Naive thymus-derived CD4-positive, alpha-beta T cell (primary cell): ENCODE results near the gene MPPE1. TPM values are rescaled to one million over a fixed set of nuclear protein-coding genes. Genes with fewer than 3 reads are reported as not detected.

Source experiments
- ATAC-seq: fragments of 150-1000 bp; cut with Tn5 transposase; 2 replicates; pipeline ENCODE4 v1.10.0; 2021; ENCODE audit warnings: mild to moderate bottlenecking, moderate library complexity
- CTCF ChIA-PET: fragments of 350-600 bp; sonication (Branson Sonifier 250); formaldehyde crosslinking; loops from one replicate; lab custom pipeline; 2021; ENCODE audit warnings: antibody characterized with exemption; lab: Charles Lee
- POLR2A ChIA-PET: fragments of 350-600 bp; sonication (Branson Sonifier 250); formaldehyde crosslinking; loops from one replicate; lab custom pipeline; 2021; ENCODE audit warnings: antibody characterized with exemption, inconsistent platforms; lab: Charles Lee
- DNase-seq, 9 donors: peaks; one replicate each; pipeline versions ENCODE4 v3.0.0 to v3.0.0-alpha.2; 2020 to 2022; ENCODE audit warnings: mixed read lengths in 1 of 9
- H3K27ac ChIP-seq: one replicate; pipeline ENCODE4 v1.7.0; 2013; ENCODE audit warnings: mild to moderate bottlenecking, low read depth, low read length, moderate library complexity
- H3K27me3 ChIP-seq, 2 donors: one replicate each; pipeline ENCODE4 v1.7.0; 2013; ENCODE audit warnings: low read length in 2 of 2, mild to moderate bottlenecking in 2 of 2, moderate library complexity in 2 of 2; ENCODE audit not compliant: control insufficient read depth in 2 of 2, insufficient read depth in 2 of 2
- H3K36me3 ChIP-seq, 3 experiments: 1 replicate in 2 of 3; 2 replicates in 1 of 3; pipeline ENCODE4 v1.7.0; 2013; ENCODE audit warnings: low read length in 3 of 3, mild to moderate bottlenecking in 3 of 3, moderate library complexity in 1 of 3; ENCODE audit not compliant: insufficient read depth in 3 of 3, control insufficient read depth in 2 of 3
- H3K4me1 ChIP-seq, 2 donors: one replicate each; pipeline ENCODE4 v1.7.0; 2013; ENCODE audit warnings: low read length in 2 of 2, mild to moderate bottlenecking in 2 of 2, moderate library complexity in 1 of 2; ENCODE audit not compliant: control insufficient read depth in 2 of 2, insufficient read depth in 2 of 2
- H3K4me3 ChIP-seq: 2 replicates; pipeline ENCODE4 v1.7.0; 2013; ENCODE audit warnings: mild to moderate bottlenecking, low read length
- H3K9me3 ChIP-seq, 3 experiments: 1 replicate in 2 of 3; 2 replicates in 1 of 3; pipeline ENCODE4 v1.7.0; 2013; ENCODE audit warnings: low read length in 3 of 3; ENCODE audit not compliant: control insufficient read depth in 2 of 3
- H3K27ac Mint-ChIP-seq, 9 donors: one replicate each; pipeline ENCODE4 v1.8.0; 2020 to 2022; ENCODE audit warnings: mixed read lengths in 9 of 9, mild to moderate bottlenecking in 8 of 9, moderate library complexity in 5 of 9, inconsistent platforms in 2 of 9
- H3K27me3 Mint-ChIP-seq, 5 donors: one replicate each; pipeline ENCODE4 v1.8.0; 2021 to 2022; ENCODE audit warnings: mixed read lengths in 5 of 5, mild to moderate bottlenecking in 1 of 5
- H3K36me3 Mint-ChIP-seq, 5 donors: one replicate each; pipeline ENCODE4 v1.8.0; 2020 to 2022; ENCODE audit warnings: mixed read lengths in 5 of 5, mild to moderate bottlenecking in 3 of 5, inconsistent platforms in 1 of 5
- H3K4me1 Mint-ChIP-seq, 7 donors: one replicate each; pipeline ENCODE4 v1.8.0; 2020 to 2022; ENCODE audit warnings: mixed read lengths in 7 of 7, mild to moderate bottlenecking in 3 of 7, inconsistent platforms in 1 of 7
- H3K4me3 Mint-ChIP-seq, 10 donors: one replicate each; pipeline ENCODE4 v1.8.0; 2020 to 2022; ENCODE audit warnings: mild to moderate bottlenecking in 10 of 10, mixed read lengths in 10 of 10, moderate library complexity in 6 of 10, inconsistent platforms in 2 of 10
- H3K9me3 Mint-ChIP-seq, 11 donors: one replicate each; pipeline ENCODE4 v1.8.0; 2020 to 2022; ENCODE audit warnings: mixed read lengths in 11 of 11, mild to moderate bottlenecking in 4 of 11, inconsistent platforms in 1 of 11, moderate library complexity in 1 of 11
- intact Hi-C, 2 donors: fragments of 100-400 bp; cut with micrococcal nuclease; formaldehyde crosslinking; loops; one replicate each; pipeline ENCODE4 v1.15.1; 2023
- polyA plus RNA-seq, 2 donors: library from polyadenylated mRNA; unstranded; fragments of 300-500 nt; fragmentation: Illumina TruSeq; gene quantifications; one replicate each; pipeline ENCODE4 v1.2.3, GENCODE V29; 2021
- total RNA-seq, 6 experiments: library from RNA in 5 of 6; stranded (reverse) in 5 of 6; gene quantifications; 1 replicate in 5 of 6; 2 replicates in 1 of 6; pipeline ENCODE4 v1.2.3 and lab custom pipeline; 2021 to 2026

Gene MPPE1
- total and polyA plus RNA-seq, 7 experiments from 2014 or later = 45.6 to 88.0 (median 70.3) TPM

- intact Hi-C loops = no loop called here
- Mint-ChIP-seq H3K4me3 (no peak overlapping the region), H3K27ac (no peak overlapping the region), H3K4me1 (peaks cover 4 to 17% (median 9%) of the 10 kb centered on the region in 7 donors), H3K9me3 (peaks cover 0 to 4% (median 0%) of the 10 kb centered on the region in 11 donors), H3K36me3 (no peaks in the 10 kb centered on the region), H3K27me3 (no peaks in the 10 kb centered on the region)
- Histone ChIP-seq H3K36me3 (no peaks in the 10 kb centered on the region), H3K27ac (no peak overlapping the region), H3K4me3 (no peak overlapping the region), H3K4me1 (peaks cover 0 to 4% of the 10 kb centered on the region in 2 donors), H3K9me3 (no peaks in the 10 kb centered on the region), H3K27me3 (no peaks in the 10 kb centered on the region)
- DNase-seq = no peak
- POLR2A ChIA-PET = no interaction called here
- CTCF ChIA-PET = interaction anchor here (1.5 to 1.9 kb wide), 2 partner anchors 13 to 44 kb away, joined by 6 to 9 read pairs; no protein-coding TSS in a partner anchor
- ATAC-seq = no peak
Observed at GRCh38 chr18:11951390-11951851, 43.3 kb upstream of the MPPE1 start.

GRCh38 chr18:11950824-11951223, 42.7 kb upstream of the MPPE1 start:
- H3K4me1 ChIP-seq = peaks cover 0 to 4% of the 10 kb centered on the region in 2 donors
- Mint-ChIP-seq H3K36me3 (no peaks in the 10 kb centered on the region), H3K9me3 (peaks cover 0 to 3% (median 0%) of the 10 kb centered on the region in 11 donors), H3K27ac (no peak overlapping the region), H3K4me1 (peaks cover 4 to 18% (median 11%) of the 10 kb centered on the region in 7 donors), H3K4me3 (no peak overlapping the region), H3K27me3 (no peaks in the 10 kb centered on the region)
- intact Hi-C loops = no loop called here
- POLR2A ChIA-PET = no interaction called here
- no peak for DNase-seq
- no peaks in the 10 kb centered on the region for H3K27me3 ChIP-seq
- H3K4me3 ChIP-seq = no peak overlapping the region
- no peak for ATAC-seq
- CTCF ChIA-PET = interaction anchor here (1.5 to 1.9 kb wide), 2 partner anchors 13 to 45 kb away, joined by 6 to 9 read pairs; no protein-coding TSS in a partner anchor
- no peak overlapping the region for H3K27ac ChIP-seq
- H3K36me3 ChIP-seq = no peaks in the 10 kb centered on the region
- H3K9me3 ChIP-seq = no peaks in the 10 kb centered on the region

- ATAC-seq = no peak
- ChIA-PET POLR2A (interaction anchor here (1.0 kb wide), 1 partner anchor 16 kb away, joined by 3 read pairs; no protein-coding TSS in a partner anchor), CTCF (no interaction called here)
- no peak overlapping the region for H3K27ac ChIP-seq
- H3K27me3 ChIP-seq = no peaks in the 10 kb centered on the region
- no peak for DNase-seq
- no peak overlapping the region for H3K4me3 ChIP-seq
- Mint-ChIP-seq H3K9me3 (no peaks in the 10 kb centered on the region), H3K4me3 (peak overlapping the region in 9 of 10 donors; percentile 8 to 61 (median 38)), H3K27me3 (no peaks in the 10 kb centered on the region), H3K4me1 (peaks cover 4 to 17% (median 10%) of the 10 kb centered on the region in 7 donors), H3K36me3 (no peaks in the 10 kb centered on the region), H3K27ac (peak overlapping the region in 3 of 9 donors; percentile 3 to 13 (median 13))
- H3K9me3 ChIP-seq = no peaks in the 10 kb centered on the region
- H3K4me1 ChIP-seq = peaks cover 0 to 4% of the 10 kb centered on the region in 2 donors
- intact Hi-C loops = no loop called here
- no peaks in the 10 kb centered on the region for H3K36me3 ChIP-seq
Observed at GRCh38 chr18:11948852-11949523, 40.9 kb upstream of the MPPE1 start.

GRCh38 chr18:11947214-11948191, 39.4 kb upstream of the MPPE1 start:
- H3K27ac ChIP-seq = peak overlapping the region; percentile 57
- DNase-seq (peak; percentile 25 to 71 (median 55)), ATAC-seq (peak; percentile 90)
- Mint-ChIP-seq H3K27ac (peak overlapping the region; percentile 73 to 97 (median 85)), H3K4me1 (peaks cover 4 to 17% (median 10%) of the 10 kb centered on the region in 7 donors), H3K27me3 (no peaks in the 10 kb centered on the region), H3K36me3 (no peaks in the 10 kb centered on the region), H3K4me3 (peak overlapping the region; percentile 82 to 97 (median 88)), H3K9me3 (no peaks in the 10 kb centered on the region)
- POLR2A ChIA-PET = interaction anchor here (1.3 kb wide), 1 partner anchor 34 kb away, joined by 3 read pairs; no protein-coding TSS in a partner anchor
- no peaks in the 10 kb centered on the region for H3K36me3 ChIP-seq
- peak overlapping the region; percentile 67 for H3K4me3 ChIP-seq
- CTCF ChIA-PET = interaction anchor here (1.9 kb wide), 1 partner anchor 10 kb away, joined by 9 read pairs; no protein-coding TSS in a partner anchor
- intact Hi-C loops = loop anchor here (1.0 to 2.0 kb wide), 2 partner anchors 34 to 39 kb away; partner anchors contain the start of genes IMPA2 (in 2 of the 2) and MPPE1 (in 2 of the 2)
- no peaks in the 10 kb centered on the region for H3K9me3 ChIP-seq
- peaks cover 0 to 4% of the 10 kb centered on the region in 2 donors for H3K4me1 ChIP-seq
- H3K27me3 ChIP-seq = no peaks in the 10 kb centered on the region

- ATAC-seq = no peak
- H3K27ac Mint-ChIP-seq = peak overlapping the region in 4 of 9 donors; percentile 82 to 91 (median 86)
- CTCF ChIA-PET = interaction anchor here (1.9 kb wide), 1 partner anchor 9 kb away, joined by 9 read pairs; no protein-coding TSS in a partner anchor
Observed at GRCh38 chr18:11946756-11947155, 38.6 kb upstream of the MPPE1 start.

More at GRCh38 chr18:11946756-11947155, 38.6 kb upstream of the MPPE1 start:
- Histone ChIP-seq H3K27me3 (no peaks in the 10 kb centered on the region), H3K4me1 (peaks cover 0 to 4% of the 10 kb centered on the region in 2 donors), H3K36me3 (no peaks in the 10 kb centered on the region), H3K9me3 (no peaks in the 10 kb centered on the region), H3K27ac (no peak overlapping the region), H3K4me3 (peak overlapping the region; percentile 67)
- Mint-ChIP-seq H3K4me3 (peak overlapping the region in 9 of 10 donors; percentile 45 to 97 (median 86)), H3K4me1 (peaks cover 4 to 17% (median 10%) of the 10 kb centered on the region in 7 donors), H3K9me3 (no peaks in the 10 kb centered on the region), H3K27me3 (no peaks in the 10 kb centered on the region), H3K36me3 (no peaks in the 10 kb centered on the region)
- intact Hi-C loops = loop anchor here (1.0 to 2.0 kb wide), 2 partner anchors 35 to 38 kb away; partner anchors contain the start of genes IMPA2 (in 2 of the 2) and MPPE1 (in 2 of the 2)
- no peak for DNase-seq
- POLR2A ChIA-PET = interaction anchor here (1.3 kb wide), 1 partner anchor 35 kb away, joined by 3 read pairs; no protein-coding TSS in a partner anchor
